ENCODE measurements around the gene PODN.

Gene PODN

GRCh38 chr1:53074313-53075154 lies 12.5 kb downstream of the PODN start:
- in situ Hi-C loops (cut with MboI; ENCODE audit: low sequenced_read_pairs): no loop called here

GRCh38 chr1:53075206-53075605 lies 13.2 kb downstream of the PODN start:
- in situ Hi-C loops (cut with MboI; ENCODE audit: low sequenced_read_pairs): no loop called here

- in situ Hi-C loops (cut with MboI; ENCODE audit: low sequenced_read_pairs): no loop called here
Observed at GRCh38 chr1:53075761-53076163, 13.7 kb downstream of the PODN start.

- in situ Hi-C loops (cut with MboI; ENCODE audit: low sequenced_read_pairs): no loop called here
Observed at GRCh38 chr1:53076165-53076564, 14.2 kb downstream of the PODN start.

GRCh38 chr1:53076721-53077598 lies 14.9 kb downstream of the PODN start:
- in situ Hi-C loops (cut with MboI; ENCODE audit: low sequenced_read_pairs): no loop called here

- in situ Hi-C loops (cut with MboI; ENCODE audit: low sequenced_read_pairs): no loop called here
Observed at GRCh38 chr1:53077599-53077965, 15.6 kb downstream of the PODN start.

GRCh38 chr1:53078333-53079101 lies 16.5 kb downstream of the PODN start:
- in situ Hi-C loops (cut with MboI; ENCODE audit: low sequenced_read_pairs): no loop called here

GRCh38 chr1:53079251-53079650 lies 17.2 kb downstream of the PODN start:
- in situ Hi-C loops (cut with MboI; ENCODE audit: low sequenced_read_pairs): no loop called here

GRCh38 chr1:53080041-53080440 lies 18.0 kb downstream of the PODN start:
- in situ Hi-C loops (cut with MboI; ENCODE audit: low sequenced_read_pairs): no loop called here

- in situ Hi-C loops (cut with MboI; ENCODE audit: low sequenced_read_pairs): no loop called here
Observed at GRCh38 chr1:53080769-53081168, 18.8 kb downstream of the PODN start.

GRCh38 chr1:53081384-53082066 lies 19.5 kb downstream of the PODN start:
- in situ Hi-C loops (cut with MboI; ENCODE audit: low sequenced_read_pairs): no loop called here

GRCh38 chr1:53082826-53083455 lies 20.9 kb downstream of the PODN start:
- in situ Hi-C loops (cut with MboI; ENCODE audit: low sequenced_read_pairs): no loop called here

GRCh38 chr1:53083636-53084588 lies 21.9 kb downstream of the PODN start:
- in situ Hi-C loops (cut with MboI; ENCODE audit: low sequenced_read_pairs): no loop called here

GRCh38 chr1:53084589-53084971 lies 22.6 kb downstream of the PODN start:
- in situ Hi-C loops (cut with MboI; ENCODE audit: low sequenced_read_pairs): no loop called here

GRCh38 chr1:53085405-53085804 lies 23.4 kb downstream of the PODN start:
- in situ Hi-C loops (cut with MboI; ENCODE audit: low sequenced_read_pairs): no loop called here

GRCh38 chr1:53086491-53087070 lies 24.6 kb downstream of the PODN start:
- in situ Hi-C loops (cut with MboI; ENCODE audit: low sequenced_read_pairs): no loop called here

- in situ Hi-C loops (cut with MboI; ENCODE audit: low sequenced_read_pairs): no loop called here
Observed at GRCh38 chr1:53087332-53088285, 25.6 kb downstream of the PODN start.
